ENCODE data around the gene NCKIPSD. TPM values are rescaled to one million over a fixed set of nuclear protein-coding genes. Genes with fewer than 3 reads are reported as not detected.

Gene NCKIPSD
- polyA plus RNA-seq, 2 donors, result 7.6 to 8.2 TPM

DNA sequence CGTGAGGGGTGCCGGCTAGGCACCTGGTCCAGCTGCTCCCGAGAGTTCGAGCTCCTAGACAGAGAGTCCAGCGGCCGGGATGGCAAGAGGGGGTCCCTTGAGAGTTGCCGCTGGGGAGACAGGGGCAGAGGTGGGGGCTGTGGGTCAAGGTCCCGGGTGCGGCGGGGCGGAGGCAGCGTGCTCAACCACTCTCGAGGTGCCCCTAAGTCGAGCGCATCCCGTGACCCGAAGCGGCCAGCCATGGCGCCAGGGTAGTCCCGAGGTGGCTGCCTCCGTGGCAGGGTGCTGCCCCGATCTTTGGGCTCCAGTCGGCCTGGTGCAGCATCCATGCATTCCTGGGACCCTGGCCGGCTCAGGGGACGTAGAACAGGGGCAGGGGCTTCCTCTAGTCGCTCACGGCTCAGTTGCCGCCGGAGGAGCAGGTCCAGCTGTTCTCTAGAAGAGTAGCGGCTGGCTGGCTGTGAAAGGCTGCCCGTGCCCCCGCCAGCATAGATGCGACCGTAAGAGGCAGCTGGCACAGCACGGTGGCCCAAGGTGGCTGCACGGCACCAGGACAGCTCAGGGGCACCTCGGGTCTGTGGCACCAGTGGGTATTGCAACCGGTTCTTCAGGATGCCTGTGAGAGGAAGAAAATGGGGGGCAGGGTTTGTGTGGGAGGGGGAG, 45.6 kb downstream of the NCKIPSD start:
- 87 to 88% methylated on average over 38 of the region's 38 CpGs for WGBS, 2 donors
- peaks cover 0 to 6% of the 10 kb centered on the region in 2 donors for H3K4me1 ChIP-seq (ENCODE audit: control insufficient read depth in 2 of 2, insufficient read depth in 2 of 2, low read length in 1 of 2)
- no peaks in the 10 kb centered on the region for H3K27me3 ChIP-seq (ENCODE audit: control insufficient read depth in 1 of 2, insufficient read depth in 2 of 2, low read length in 2 of 2)
- no peaks in the 10 kb centered on the region for H3K36me3 ChIP-seq (ENCODE audit: control insufficient read depth in 2 of 2, insufficient read depth in 2 of 2, low read length in 1 of 2)
- H3K4me3 ChIP-seq (ENCODE audit: low read depth in 1 of 2, low read length in 2 of 2), result no peak overlapping the region
- H3K9me3 ChIP-seq (ENCODE audit: control insufficient read depth in 2 of 2, insufficient read depth in 1 of 2, low read depth in 1 of 2, low read length in 1 of 2), result no peaks in the 10 kb centered on the region
- no peak overlapping the region for H3K27ac ChIP-seq (ENCODE audit: low read depth in 2 of 2, low read length in 1 of 2)

DNA sequence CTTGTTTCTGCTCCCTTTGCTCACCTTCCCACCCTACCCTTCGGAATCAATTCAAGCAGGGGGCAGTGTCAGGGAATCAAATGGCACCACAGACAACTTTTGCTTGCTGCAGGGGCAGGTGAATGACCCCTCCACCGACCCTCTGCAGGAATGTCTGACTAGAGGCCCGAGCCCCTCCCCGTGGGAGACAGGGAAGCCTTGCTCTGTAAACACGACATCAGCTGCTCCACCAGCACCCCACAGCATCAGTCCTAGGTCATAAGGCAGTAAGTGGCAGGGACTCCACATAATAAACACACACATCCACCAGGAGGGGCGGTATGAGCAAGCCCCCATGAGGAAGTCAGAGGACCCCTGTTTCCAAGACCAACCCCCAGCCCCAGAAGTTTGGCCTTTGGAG, 48.4 kb downstream of the NCKIPSD start:
- Histone ChIP-seq H3K27me3 (ENCODE audit: control insufficient read depth in 1 of 2, insufficient read depth in 2 of 2, low read length in 2 of 2) (no peaks in the 10 kb centered on the region), H3K36me3 (ENCODE audit: control insufficient read depth in 2 of 2, insufficient read depth in 2 of 2, low read length in 1 of 2) (peaks cover 0 to 9% of the 10 kb centered on the region in 2 donors), H3K27ac (ENCODE audit: low read depth in 2 of 2, low read length in 1 of 2) (no peak overlapping the region), H3K4me1 (ENCODE audit: control insufficient read depth in 2 of 2, insufficient read depth in 2 of 2, low read length in 1 of 2) (peaks cover 0 to 10% of the 10 kb centered on the region in 2 donors), H3K9me3 (ENCODE audit: control insufficient read depth in 2 of 2, insufficient read depth in 1 of 2, low read depth in 1 of 2, low read length in 1 of 2) (no peaks in the 10 kb centered on the region), H3K4me3 (ENCODE audit: low read depth in 1 of 2, low read length in 2 of 2) (no peak overlapping the region)
- 65 to 76% methylated on average over 6 of the region's 6 CpGs for WGBS, 2 donors

GRCh38 chr3:48636149-48636655, 49.5 kb downstream of the NCKIPSD start:
- H3K9me3 ChIP-seq (ENCODE audit: control insufficient read depth in 2 of 2, insufficient read depth in 1 of 2, low read depth in 1 of 2, low read length in 1 of 2), result no peaks in the 10 kb centered on the region
- H3K27ac ChIP-seq (ENCODE audit: low read depth in 2 of 2, low read length in 1 of 2), result peak overlapping the region in 1 of 2 donors; percentile 69
- H3K4me3 ChIP-seq (ENCODE audit: low read depth in 1 of 2, low read length in 2 of 2), result peak overlapping the region; percentile 63 to 83
- WGBS, 2 donors, result 46 to 55% methylated on average over 10 of the region's 10 CpGs
- no peaks in the 10 kb centered on the region for H3K27me3 ChIP-seq (ENCODE audit: control insufficient read depth in 1 of 2, insufficient read depth in 2 of 2, low read length in 2 of 2)
- peaks cover 0 to 10% of the 10 kb centered on the region in 2 donors for H3K4me1 ChIP-seq (ENCODE audit: control insufficient read depth in 2 of 2, insufficient read depth in 2 of 2, low read length in 1 of 2)
- peaks cover 0 to 16% of the 10 kb centered on the region in 2 donors for H3K36me3 ChIP-seq (ENCODE audit: control insufficient read depth in 2 of 2, insufficient read depth in 2 of 2, low read length in 1 of 2)

- H3K27ac ChIP-seq (ENCODE audit: low read depth in 2 of 2, low read length in 1 of 2), result peak within 1 kb of the TSS; percentile 69 to 73
- H3K27me3 ChIP-seq (ENCODE audit: control insufficient read depth in 1 of 2, insufficient read depth in 2 of 2, low read length in 2 of 2), result no peaks in the 10 kb centered on the region
- H3K4me3 ChIP-seq (ENCODE audit: low read depth in 1 of 2, low read length in 2 of 2), result peak within 1 kb of the TSS; percentile 63 to 83
- WGBS, 2 donors, result 0% methylated on average over 66 to 68 of the region's 68 CpGs
- H3K4me1 ChIP-seq (ENCODE audit: control insufficient read depth in 2 of 2, insufficient read depth in 2 of 2, low read length in 1 of 2), result peaks cover 0 to 10% of the 10 kb centered on the region in 2 donors
- no peaks in the 10 kb centered on the region for H3K9me3 ChIP-seq (ENCODE audit: control insufficient read depth in 2 of 2, insufficient read depth in 1 of 2, low read depth in 1 of 2, low read length in 1 of 2)
- H3K36me3 ChIP-seq (ENCODE audit: control insufficient read depth in 2 of 2, insufficient read depth in 2 of 2, low read length in 1 of 2), result peaks cover 0 to 23% of the 10 kb centered on the region in 2 donors
Measured at GRCh38 chr3:48635222-48636021, 50.3 kb downstream of the NCKIPSD start, which contains the start of gene SLC26A6. Gene SLC26A6, minus strand, starts transcription at chr3:48635461. Its CDS starts 68 bp downstream, at chr3:48635393.

- Histone ChIP-seq H3K27me3 (ENCODE audit: control insufficient read depth in 1 of 2, insufficient read depth in 2 of 2, low read length in 2 of 2) (no peaks in the 10 kb centered on the region), H3K9me3 (ENCODE audit: control insufficient read depth in 2 of 2, insufficient read depth in 1 of 2, low read depth in 1 of 2, low read length in 1 of 2) (no peaks in the 10 kb centered on the region), H3K36me3 (ENCODE audit: control insufficient read depth in 2 of 2, insufficient read depth in 2 of 2, low read length in 1 of 2) (peaks cover 0 to 26% of the 10 kb centered on the region in 2 donors), H3K4me3 (ENCODE audit: low read depth in 1 of 2, low read length in 2 of 2) (peak overlapping the region; percentile 63 to 83), H3K27ac (ENCODE audit: low read depth in 2 of 2, low read length in 1 of 2) (peak overlapping the region; percentile 39 to 62), H3K4me1 (ENCODE audit: control insufficient read depth in 2 of 2, insufficient read depth in 2 of 2, low read length in 1 of 2) (peaks cover 0 to 10% of the 10 kb centered on the region in 2 donors)
- WGBS, 2 donors, result 2 to 4% methylated on average over 30 of the region's 30 CpGs
Measured at GRCh38 chr3:48634661-48635221, 51.0 kb downstream of the NCKIPSD start.

DNA sequence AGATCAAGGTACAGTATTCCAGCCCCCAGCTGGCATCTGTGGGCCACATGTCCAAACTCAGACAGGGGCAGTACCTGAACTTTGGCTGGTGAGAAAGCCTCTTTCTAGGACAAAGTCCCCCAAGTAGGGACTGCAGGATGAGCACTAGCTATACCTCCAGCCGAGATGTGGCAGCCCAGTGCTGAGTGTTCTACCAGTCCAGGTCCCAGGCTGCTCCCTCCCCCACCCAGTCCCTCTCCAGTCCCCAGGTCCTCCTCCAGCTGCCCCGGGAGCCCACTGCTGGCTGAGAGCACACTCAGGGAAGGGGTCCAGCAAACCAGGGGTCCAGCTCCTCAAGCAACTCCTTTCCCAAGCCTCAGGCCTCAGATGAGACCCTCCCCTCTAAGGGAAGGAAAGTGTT, 52.0 kb downstream of the NCKIPSD start:
- H3K9me3 ChIP-seq (ENCODE audit: control insufficient read depth in 2 of 2, insufficient read depth in 1 of 2, low read depth in 1 of 2, low read length in 1 of 2), result no peaks in the 10 kb centered on the region
- 92 to 99% methylated on average over 2 of the region's 2 CpGs for WGBS, 2 donors
- H3K4me1 ChIP-seq (ENCODE audit: control insufficient read depth in 2 of 2, insufficient read depth in 2 of 2, low read length in 1 of 2), result peaks cover 0 to 10% of the 10 kb centered on the region in 2 donors
- peaks cover 0 to 30% of the 10 kb centered on the region in 2 donors for H3K36me3 ChIP-seq (ENCODE audit: control insufficient read depth in 2 of 2, insufficient read depth in 2 of 2, low read length in 1 of 2)
- H3K4me3 ChIP-seq (ENCODE audit: low read depth in 1 of 2, low read length in 2 of 2), result no peak overlapping the region
- no peaks in the 10 kb centered on the region for H3K27me3 ChIP-seq (ENCODE audit: control insufficient read depth in 1 of 2, insufficient read depth in 2 of 2, low read length in 2 of 2)
- H3K27ac ChIP-seq (ENCODE audit: low read depth in 2 of 2, low read length in 1 of 2), result no peak overlapping the region

GRCh38 chr3:48633256-48633655, 52.5 kb downstream of the NCKIPSD start:
- WGBS, 2 donors, result 95 to 96% methylated on average over 15 of the region's 15 CpGs
- Histone ChIP-seq H3K27ac (ENCODE audit: low read depth in 2 of 2, low read length in 1 of 2) (no peak overlapping the region), H3K36me3 (ENCODE audit: control insufficient read depth in 2 of 2, insufficient read depth in 2 of 2, low read length in 1 of 2) (peaks cover 0 to 34% of the 10 kb centered on the region in 2 donors), H3K9me3 (ENCODE audit: control insufficient read depth in 2 of 2, insufficient read depth in 1 of 2, low read depth in 1 of 2, low read length in 1 of 2) (no peaks in the 10 kb centered on the region), H3K4me1 (ENCODE audit: control insufficient read depth in 2 of 2, insufficient read depth in 2 of 2, low read length in 1 of 2) (peaks cover 0 to 10% of the 10 kb centered on the region in 2 donors), H3K4me3 (ENCODE audit: low read depth in 1 of 2, low read length in 2 of 2) (no peak overlapping the region), H3K27me3 (ENCODE audit: control insufficient read depth in 1 of 2, insufficient read depth in 2 of 2, low read length in 2 of 2) (no peaks in the 10 kb centered on the region)

GRCh38 chr3:48631516-48632448, 53.9 kb downstream of the NCKIPSD start:
- Histone ChIP-seq H3K4me1 (ENCODE audit: control insufficient read depth in 2 of 2, insufficient read depth in 2 of 2, low read length in 1 of 2) (peaks cover 0 to 10% of the 10 kb centered on the region in 2 donors), H3K4me3 (ENCODE audit: low read depth in 1 of 2, low read length in 2 of 2) (no peak overlapping the region), H3K9me3 (ENCODE audit: control insufficient read depth in 2 of 2, insufficient read depth in 1 of 2, low read depth in 1 of 2, low read length in 1 of 2) (no peaks in the 10 kb centered on the region), H3K27me3 (ENCODE audit: control insufficient read depth in 1 of 2, insufficient read depth in 2 of 2, low read length in 2 of 2) (no peaks in the 10 kb centered on the region), H3K36me3 (ENCODE audit: control insufficient read depth in 2 of 2, insufficient read depth in 2 of 2, low read length in 1 of 2) (peaks cover 0 to 37% of the 10 kb centered on the region in 2 donors), H3K27ac (ENCODE audit: low read depth in 2 of 2, low read length in 1 of 2) (no peak overlapping the region)
- WGBS, 2 donors, result 89 to 91% methylated on average over 22 of the region's 22 CpGs
